ENCODE data around the gene PHF10.

DNA sequence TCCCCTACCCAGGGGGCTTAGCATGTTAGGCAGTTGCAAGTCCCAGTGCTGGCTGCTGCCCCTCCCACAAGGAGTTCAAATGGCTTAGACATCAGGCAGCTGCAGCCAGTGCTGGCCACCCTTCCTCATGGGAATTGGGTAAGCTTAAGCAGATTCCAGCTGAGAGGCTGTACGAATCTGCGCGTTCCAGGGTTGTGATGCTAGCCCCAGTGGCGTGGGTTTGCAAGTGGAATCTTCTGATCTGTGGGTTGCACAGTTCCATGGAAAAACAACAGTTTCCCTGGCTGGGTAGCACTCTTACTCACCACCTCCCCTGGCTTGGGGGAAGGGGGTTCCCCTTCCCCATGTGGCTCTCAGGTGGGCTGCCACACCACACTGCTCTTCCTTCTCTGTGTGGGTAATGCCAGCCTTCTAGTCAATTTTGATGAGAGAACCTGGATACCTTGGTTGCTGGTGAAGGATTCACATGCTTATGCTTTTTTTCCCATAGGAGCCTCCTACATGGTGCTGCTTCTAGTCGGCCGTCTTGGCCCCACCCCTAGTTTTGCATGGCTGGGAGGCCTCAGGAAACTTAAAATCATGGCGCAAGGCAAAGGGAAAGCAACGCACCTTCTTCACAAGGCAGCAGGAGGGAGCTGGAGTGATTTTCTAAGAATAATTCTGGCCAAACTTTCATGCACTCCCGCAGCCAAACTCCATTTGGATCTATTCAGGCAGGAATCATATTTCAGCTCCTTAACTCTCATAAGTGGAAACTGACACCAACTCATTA, 14.1 kb upstream of the PHF10 start:
- TF ChIP-seq POLR2AphosphoS5 (IDR thresholded peaks at IDR 0.05), result no peak
- TF ChIP-seq POLR2A (IDR thresholded peaks at IDR 0.05), result no peak
- TF ChIP-seq, protein P1, sequence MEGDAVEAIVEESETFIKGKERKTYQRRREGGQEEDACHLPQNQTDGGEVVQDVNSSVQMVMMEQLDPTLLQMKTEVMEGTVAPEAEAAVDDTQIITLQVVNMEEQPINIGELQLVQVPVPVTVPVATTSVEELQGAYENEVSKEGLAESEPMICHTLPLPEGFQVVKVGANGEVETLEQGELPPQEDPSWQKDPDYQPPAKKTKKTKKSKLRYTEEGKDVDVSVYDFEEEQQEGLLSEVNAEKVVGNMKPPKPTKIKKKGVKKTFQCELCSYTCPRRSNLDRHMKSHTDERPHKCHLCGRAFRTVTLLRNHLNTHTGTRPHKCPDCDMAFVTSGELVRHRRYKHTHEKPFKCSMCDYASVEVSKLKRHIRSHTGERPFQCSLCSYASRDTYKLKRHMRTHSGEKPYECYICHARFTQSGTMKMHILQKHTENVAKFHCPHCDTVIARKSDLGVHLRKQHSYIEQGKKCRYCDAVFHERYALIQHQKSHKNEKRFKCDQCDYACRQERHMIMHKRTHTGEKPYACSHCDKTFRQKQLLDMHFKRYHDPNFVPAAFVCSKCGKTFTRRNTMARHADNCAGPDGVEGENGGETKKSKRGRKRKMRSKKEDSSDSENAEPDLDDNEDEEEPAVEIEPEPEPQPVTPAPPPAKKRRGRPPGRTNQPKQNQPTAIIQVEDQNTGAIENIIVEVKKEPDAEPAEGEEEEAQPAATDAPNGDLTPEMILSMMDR (IDR thresholded peaks at IDR 0.05), result no peak
- TF ChIP-seq EP300 (IDR thresholded peaks at IDR 0.05), result no peak
